Loucy (cell line): ENCODE data around the gene CSTPP1.

Experiments used
- CTCF ChIP-seq: fragments of 200-600 bp; sonication (generic); conservative IDR thresholded peaks from 2 replicates; pipeline ENCODE4 v1.5.1; 2014; ENCODE audit warnings: mild to moderate bottlenecking, antibody characterized with exemption, low read length
- EZH2phosphoT487 ChIP-seq: fragments of 200-600 bp; IDR thresholded peaks from 2 replicates; pipeline ENCODE4 v1.6.1; 2018; ENCODE audit warnings: antibody characterized with exemption, mild to moderate bottlenecking, moderate library complexity, borderline replicate concordance

- no peak for TF ChIP-seq CTCF
- no peak for TF ChIP-seq EZH2phosphoT487
Measured at GRCh38 chr11:46987183-46987582, 50.6 kb downstream of the CSTPP1 start.
